GM20000 (cell line): ENCODE data around the gene COMMD8.

Experiments
- DNase-seq: peaks from one replicate; pipeline ENCODE4 v3.0.0; 2012; ENCODE audit warnings: low spot score
- TF ChIP-seq, protein P1 (sequence below): IDR thresholded peaks from 2 replicates; pipeline ENCODE4 v1.5.1; 2012; ENCODE audit warnings: mild to moderate bottlenecking, control low read depth; ENCODE audit errors: extremely low read depth, missing control alignments

COMMD8 gene

DNA sequence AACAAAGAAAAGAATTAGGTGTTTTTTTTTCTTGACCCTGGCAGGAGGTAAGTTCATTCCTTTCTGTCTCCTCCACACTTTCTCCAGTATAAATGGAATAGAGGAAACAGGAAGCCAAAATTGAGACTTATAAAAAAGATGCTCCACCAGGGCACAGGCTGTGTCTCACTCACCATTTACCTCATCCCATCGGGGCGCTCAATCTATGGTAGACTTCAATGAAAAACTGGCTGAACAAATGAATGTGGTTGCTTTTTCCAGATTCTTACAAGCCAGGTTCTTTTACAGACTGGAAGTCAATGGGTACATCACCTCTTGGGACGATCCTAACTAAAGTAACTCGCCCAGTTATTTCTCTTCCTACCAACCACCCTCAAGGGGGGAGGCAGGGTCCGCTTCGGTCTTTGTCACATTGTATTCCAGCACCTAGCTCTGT is 685 bp downstream of the COMMD8 start:
- peak; percentile 22 for DNase-seq
- TF ChIP-seq, protein P1, sequence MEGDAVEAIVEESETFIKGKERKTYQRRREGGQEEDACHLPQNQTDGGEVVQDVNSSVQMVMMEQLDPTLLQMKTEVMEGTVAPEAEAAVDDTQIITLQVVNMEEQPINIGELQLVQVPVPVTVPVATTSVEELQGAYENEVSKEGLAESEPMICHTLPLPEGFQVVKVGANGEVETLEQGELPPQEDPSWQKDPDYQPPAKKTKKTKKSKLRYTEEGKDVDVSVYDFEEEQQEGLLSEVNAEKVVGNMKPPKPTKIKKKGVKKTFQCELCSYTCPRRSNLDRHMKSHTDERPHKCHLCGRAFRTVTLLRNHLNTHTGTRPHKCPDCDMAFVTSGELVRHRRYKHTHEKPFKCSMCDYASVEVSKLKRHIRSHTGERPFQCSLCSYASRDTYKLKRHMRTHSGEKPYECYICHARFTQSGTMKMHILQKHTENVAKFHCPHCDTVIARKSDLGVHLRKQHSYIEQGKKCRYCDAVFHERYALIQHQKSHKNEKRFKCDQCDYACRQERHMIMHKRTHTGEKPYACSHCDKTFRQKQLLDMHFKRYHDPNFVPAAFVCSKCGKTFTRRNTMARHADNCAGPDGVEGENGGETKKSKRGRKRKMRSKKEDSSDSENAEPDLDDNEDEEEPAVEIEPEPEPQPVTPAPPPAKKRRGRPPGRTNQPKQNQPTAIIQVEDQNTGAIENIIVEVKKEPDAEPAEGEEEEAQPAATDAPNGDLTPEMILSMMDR = no peak

DNA sequence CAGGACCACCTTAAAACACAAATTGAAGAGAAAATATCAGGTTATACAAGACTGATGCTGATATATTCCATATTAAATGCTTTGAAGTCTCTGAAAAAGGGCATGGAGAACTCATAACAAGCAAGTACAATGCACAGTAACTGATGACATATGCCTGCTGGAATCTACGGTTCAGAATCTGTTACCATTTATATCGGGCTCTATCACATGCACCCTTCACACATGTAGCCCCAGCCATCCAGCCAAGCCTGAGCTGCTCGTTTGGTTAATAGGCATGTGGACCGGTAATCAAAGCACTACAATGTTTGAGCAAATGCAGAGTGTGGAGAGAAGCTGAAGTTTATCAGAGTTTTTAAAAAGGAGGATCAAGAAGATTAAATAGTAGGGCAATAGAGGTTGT is 11.8 kb downstream of the COMMD8 start:
- DNase-seq = no peak
- TF ChIP-seq, protein P1 = no peak

DNA sequence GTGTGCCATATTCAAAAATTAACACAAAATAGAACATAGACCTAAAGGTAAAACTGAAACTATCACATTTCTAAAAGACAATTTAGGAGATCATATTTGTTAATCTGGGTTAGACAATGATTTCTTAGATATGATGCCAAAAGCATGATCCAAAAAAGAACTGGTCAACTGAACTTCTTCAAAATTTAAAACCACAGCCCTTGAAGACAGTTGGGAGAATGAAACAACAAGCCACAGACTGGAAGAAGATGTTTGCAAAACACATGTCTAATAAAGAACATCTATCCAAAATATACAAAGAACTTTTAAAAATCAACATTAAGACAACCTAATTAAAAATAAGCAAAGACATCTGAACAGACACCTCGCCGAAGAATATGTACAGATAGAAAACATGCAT is 19.5 kb downstream of the COMMD8 start:
- TF ChIP-seq, protein P1 = no peak
- no peak for DNase-seq

DNA sequence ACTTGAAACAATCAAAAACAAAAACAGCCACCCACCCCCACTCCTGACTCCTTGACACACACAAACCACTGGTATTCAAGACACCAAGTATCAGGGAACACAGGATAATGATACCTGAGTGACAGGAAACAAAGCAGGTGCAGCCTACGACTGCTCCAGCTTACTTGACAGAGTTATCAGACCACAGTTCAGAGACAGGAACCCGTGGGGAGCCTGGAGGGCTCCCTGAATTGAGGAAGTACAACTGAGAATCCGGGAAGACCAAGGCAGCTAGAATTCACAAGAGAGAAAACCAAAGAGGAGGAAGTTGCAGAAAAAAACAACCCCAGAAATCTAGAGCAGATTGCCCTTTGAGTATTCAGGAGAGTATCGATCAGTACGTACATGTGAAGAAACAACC is 20.5 kb downstream of the COMMD8 start:
- DNase-seq = no peak
- TF ChIP-seq, protein P1 = no peak

DNA sequence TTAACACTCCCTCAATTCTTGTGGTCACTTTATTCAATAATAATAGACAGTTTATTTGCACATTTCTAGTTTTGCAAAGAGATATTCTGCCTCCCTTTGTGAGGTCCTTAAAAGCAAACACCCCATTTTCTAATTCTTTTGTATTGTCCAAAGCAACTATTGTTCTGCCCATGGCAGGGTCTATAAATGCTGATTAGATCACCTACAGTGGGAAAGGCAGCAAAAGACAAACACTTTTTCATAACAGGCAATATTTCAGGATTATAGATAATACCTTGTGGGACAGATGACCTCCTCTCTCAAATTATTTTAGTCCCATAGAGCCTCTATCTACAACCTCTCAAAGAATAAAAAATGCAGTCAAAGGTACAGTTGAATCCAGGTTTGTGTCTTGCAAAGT is 28.6 kb downstream of the COMMD8 start:
- DNase-seq = no peak

DNA sequence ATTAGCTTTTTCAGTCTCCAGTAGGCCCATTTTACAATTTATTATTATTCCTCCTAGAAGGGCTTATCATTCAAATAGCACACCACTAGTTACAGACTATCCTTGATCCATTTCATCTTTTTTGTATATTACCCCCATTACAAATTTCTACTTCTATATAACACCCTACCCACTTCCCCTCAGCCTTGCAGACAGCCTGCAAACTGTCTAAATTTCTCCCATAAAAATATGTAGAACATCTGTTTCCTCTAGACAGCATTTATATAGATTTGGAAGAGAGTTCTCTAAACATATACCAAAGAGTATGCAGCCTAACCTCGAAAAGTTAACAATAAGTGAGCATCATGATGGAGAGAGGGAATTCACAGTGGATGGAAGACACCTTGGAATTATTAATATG is 30.8 kb downstream of the COMMD8 start:
- DNase-seq = no peak
- TF ChIP-seq, protein P1 = no peak

More for the DNA sequence above, 28.6 kb downstream of the COMMD8 start:
- TF ChIP-seq, protein P1 = no peak

DNA sequence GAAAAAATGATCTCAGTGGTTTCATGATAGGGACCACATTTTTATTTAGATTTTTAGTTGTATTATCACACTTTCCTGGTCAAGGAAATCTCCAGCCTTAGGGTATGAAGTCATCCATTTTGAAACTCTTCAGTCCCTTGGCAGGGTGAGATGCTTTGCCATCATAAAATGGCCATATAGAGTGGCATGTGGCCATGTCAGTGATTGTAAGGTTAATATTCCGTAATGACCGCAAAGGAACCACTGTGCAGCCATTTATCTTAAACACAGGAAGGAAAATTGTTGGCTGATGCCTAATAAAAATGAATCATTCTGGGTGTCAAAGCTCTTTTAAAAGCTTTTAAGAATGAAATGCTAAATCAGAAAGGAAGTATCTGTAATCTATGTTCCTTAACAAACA is 35.6 kb downstream of the COMMD8 start:
- DNase-seq = no peak
- TF ChIP-seq, protein P1 = no peak
